ENCODE data around the gene EYA2.

The EYA2 gene

DNA sequence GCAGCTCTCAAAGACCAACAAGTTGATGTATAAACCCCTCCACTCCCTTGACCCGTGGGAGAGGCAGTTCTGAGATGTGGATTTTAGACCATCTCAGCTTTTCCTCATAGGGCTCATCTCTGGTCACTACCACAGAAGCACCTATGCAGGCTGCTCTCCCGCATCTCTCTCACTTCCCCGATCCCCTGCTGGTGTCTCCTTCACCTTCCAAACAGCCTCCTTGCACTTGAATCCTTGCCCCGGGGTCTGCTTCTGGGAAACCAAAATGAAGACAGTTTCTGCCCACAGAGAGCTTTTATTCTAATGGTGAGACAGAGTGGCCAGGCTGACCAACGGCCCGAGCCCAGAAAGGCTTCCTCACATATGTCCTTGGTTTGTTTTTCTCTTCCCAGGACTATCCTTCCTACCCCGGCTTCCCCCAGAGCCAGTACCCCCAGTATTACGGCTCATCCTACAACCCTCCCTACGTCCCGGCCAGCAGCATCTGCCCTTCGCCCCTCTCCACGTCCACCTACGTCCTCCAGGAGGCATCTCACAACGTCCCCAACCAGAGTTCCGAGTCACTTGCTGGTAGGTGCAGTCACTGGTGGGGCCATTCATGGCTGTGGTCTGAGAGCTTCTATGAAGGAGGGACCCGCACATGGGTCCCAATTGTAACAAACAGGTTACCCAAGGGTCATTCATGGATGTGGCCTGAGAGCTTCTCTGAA, 179.3 kb downstream of the EYA2 start:
- peaks cover 0 to 24% of the 10 kb centered on the region in 2 donors for H3K9me3 Mint-ChIP-seq
- no peak for DNase-seq
- no peak for ATAC-seq
- peaks cover 23% of the 10 kb centered on the region for H3K27me3 Mint-ChIP-seq
- H3K27ac Mint-ChIP-seq, result no peak overlapping the region
- H3K4me1 Mint-ChIP-seq, result no peaks in the 10 kb centered on the region
- no peak overlapping the region for H3K4me3 Mint-ChIP-seq

DNA sequence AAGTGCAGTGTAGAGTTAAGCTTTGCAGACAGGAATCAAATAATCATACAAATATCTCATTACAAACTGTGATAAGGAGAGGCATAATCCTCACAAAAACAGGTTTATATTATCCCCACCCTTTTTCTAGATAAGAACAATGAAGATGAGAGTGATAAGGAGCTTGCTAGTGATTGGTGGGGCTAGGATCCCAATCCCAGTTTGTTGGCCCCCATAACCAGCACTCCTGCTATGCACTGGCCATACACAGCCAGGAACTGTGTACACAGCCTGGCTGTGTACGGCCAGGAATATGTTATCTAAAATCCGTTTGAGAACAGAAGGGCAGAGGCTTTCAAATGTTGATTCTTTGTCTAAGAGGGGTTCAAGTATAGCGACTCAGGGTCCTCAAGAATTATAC, 180.6 kb downstream of the EYA2 start:
- Mint-ChIP-seq H3K4me3 (no peak overlapping the region), H3K27ac (no peak overlapping the region), H3K9me3 (peaks cover 0 to 24% of the 10 kb centered on the region in 2 donors), H3K4me1 (no peaks in the 10 kb centered on the region), H3K27me3 (peaks cover 23% of the 10 kb centered on the region)
- ATAC-seq (no peak), DNase-seq (no peak)

DNA sequence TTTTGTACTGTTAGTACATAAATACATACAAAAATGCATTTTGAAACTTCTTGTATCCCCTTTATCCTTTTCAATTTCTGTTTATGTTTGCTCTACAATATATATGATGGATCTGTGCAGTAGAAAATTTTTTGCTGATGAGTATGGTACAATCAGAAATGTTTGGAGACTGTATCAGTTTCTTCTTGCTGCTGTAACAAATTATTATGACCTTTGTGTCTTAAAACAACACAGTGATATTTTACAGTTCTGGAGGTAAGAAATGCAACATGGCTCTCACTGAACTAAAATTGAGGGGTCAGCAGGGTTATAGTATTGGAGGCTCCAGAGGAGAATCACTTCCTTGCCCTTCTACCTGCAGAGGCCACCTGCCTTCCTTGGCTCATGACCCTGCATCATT, 184.4 kb downstream of the EYA2 start:
- DNase-seq, result no peak
- H3K4me3 Mint-ChIP-seq, result no peak overlapping the region
- H3K27ac Mint-ChIP-seq, result no peak overlapping the region
- H3K4me1 Mint-ChIP-seq, result no peaks in the 10 kb centered on the region
- peaks cover 16% of the 10 kb centered on the region for H3K27me3 Mint-ChIP-seq
- ATAC-seq, result no peak
- H3K9me3 Mint-ChIP-seq, result peaks cover 0 to 21% of the 10 kb centered on the region in 2 donors

DNA sequence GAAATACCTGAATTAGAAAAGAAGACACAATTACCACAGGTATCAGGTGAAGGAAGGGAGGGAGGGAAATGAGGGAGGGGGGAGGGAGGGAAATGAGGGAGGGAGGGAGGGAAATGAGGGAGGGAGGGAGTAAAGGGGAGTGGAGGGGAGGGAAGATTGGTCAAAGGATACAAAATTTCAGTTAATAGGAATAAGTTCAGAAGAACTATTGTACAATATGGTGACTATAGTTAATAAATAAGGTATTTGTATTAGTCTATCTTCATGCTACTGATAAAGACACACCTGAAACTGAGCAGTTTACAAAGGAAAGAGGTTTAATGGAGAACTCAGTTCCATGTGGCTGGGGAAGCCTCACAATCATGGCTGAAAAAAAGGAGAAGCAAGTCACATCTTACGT, 185.7 kb downstream of the EYA2 start:
- Mint-ChIP-seq H3K27me3 (peaks cover 12% of the 10 kb centered on the region), H3K27ac (no peak overlapping the region), H3K4me1 (no peaks in the 10 kb centered on the region), H3K9me3 (peaks cover 0 to 18% of the 10 kb centered on the region in 2 donors), H3K4me3 (no peak overlapping the region)
- DNase-seq (no peak), ATAC-seq (no peak)

DNA sequence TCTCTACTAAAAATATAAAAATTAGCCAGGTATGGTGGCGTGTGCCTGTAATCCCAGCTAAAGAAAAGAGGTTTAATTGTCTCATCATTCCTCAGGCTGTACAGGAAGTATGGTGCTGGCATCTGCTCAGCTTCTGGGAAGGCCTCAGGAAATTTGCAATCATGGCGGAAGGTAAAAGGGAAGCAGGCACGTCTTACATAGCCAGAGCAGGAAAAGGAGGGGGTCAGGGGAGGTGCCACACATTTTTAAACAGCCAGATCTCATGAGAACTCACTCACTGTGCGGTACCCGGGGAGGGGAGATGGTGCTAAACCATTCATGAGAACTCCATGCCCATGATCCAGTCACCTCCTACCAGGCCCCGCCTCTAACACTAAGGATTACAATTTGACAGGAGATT, 191.7 kb downstream of the EYA2 start:
- Mint-ChIP-seq H3K27me3 (peaks cover 13% of the 10 kb centered on the region), H3K9me3 (no peaks in the 10 kb centered on the region), H3K4me3 (no peak overlapping the region), H3K4me1 (no peaks in the 10 kb centered on the region), H3K27ac (no peak overlapping the region)
- ATAC-seq (no peak), DNase-seq (no peak)

DNA sequence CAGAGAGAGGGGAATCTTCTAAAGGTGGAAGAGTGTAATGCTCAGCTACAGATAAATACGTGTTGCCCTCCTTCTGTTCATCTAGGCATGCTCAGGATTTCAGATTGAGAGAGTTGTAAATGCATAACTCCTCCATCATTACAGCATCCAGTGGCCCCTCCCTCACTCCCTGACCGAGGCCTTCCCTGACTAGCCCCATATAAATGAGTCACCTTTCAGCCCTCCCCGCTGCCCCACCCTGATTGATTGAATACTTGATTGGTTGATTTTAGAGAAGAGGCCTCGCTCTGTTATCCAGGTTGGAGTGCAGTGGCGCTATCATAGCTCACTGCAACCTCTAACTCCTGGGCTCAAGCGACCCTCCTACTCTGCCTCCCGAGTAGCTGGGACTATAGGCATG, 193.7 kb downstream of the EYA2 start:
- H3K27ac Mint-ChIP-seq, result no peak overlapping the region
- no peak overlapping the region for H3K4me3 Mint-ChIP-seq
- no peak for DNase-seq
- no peaks in the 10 kb centered on the region for H3K9me3 Mint-ChIP-seq
- H3K4me1 Mint-ChIP-seq, result no peaks in the 10 kb centered on the region
- ATAC-seq, result no peak
- H3K27me3 Mint-ChIP-seq, result peaks cover 16% of the 10 kb centered on the region

DNA sequence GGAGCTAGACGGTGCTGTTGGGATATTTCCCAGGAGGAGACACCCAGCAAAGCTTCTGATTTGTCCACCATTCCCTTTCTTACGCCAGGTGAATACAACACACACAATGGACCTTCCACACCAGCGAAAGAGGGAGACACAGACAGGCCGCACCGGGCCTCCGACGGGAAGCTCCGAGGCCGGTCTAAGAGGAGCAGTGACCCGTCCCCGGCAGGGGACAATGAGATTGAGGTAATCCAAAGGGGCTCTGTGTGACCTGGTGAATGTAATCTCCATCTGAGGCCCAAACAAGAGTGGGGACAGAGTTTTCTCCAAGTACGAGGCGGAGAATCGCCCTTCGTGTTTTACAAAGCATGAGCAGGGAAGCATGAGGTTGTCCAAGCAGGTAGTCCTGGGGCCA, 194.5 kb downstream of the EYA2 start:
- no peak for ATAC-seq
- Mint-ChIP-seq H3K27ac (no peak overlapping the region), H3K27me3 (peaks cover 21% of the 10 kb centered on the region), H3K4me3 (no peak overlapping the region), H3K9me3 (no peaks in the 10 kb centered on the region), H3K4me1 (no peaks in the 10 kb centered on the region)
- no peak for DNase-seq

DNA sequence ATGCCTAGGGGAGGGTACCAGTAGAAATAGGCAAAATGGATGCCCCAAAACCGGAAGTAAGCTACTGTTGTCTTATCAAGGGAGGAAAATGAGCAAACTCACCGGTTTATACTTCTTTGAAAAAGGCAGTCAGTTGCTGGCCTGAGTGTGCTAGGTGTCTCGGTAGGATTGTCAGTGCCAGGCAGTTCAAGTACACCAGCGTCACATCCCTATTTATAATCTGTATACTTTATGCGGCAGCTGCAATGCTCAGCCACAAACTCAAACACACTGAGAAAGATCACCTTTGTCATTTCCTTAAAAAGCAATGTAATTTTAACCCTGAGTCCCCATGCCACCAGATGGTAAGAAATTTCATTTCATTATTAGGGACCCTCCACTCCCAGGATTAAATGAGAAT, 196.2 kb downstream of the EYA2 start:
- Mint-ChIP-seq H3K27me3 (peaks cover 21% of the 10 kb centered on the region), H3K9me3 (peaks cover 4 to 7% of the 10 kb centered on the region in 2 donors), H3K4me1 (no peaks in the 10 kb centered on the region), H3K27ac (no peak overlapping the region), H3K4me3 (no peak overlapping the region)
- DNase-seq (no peak), ATAC-seq (no peak)

DNA sequence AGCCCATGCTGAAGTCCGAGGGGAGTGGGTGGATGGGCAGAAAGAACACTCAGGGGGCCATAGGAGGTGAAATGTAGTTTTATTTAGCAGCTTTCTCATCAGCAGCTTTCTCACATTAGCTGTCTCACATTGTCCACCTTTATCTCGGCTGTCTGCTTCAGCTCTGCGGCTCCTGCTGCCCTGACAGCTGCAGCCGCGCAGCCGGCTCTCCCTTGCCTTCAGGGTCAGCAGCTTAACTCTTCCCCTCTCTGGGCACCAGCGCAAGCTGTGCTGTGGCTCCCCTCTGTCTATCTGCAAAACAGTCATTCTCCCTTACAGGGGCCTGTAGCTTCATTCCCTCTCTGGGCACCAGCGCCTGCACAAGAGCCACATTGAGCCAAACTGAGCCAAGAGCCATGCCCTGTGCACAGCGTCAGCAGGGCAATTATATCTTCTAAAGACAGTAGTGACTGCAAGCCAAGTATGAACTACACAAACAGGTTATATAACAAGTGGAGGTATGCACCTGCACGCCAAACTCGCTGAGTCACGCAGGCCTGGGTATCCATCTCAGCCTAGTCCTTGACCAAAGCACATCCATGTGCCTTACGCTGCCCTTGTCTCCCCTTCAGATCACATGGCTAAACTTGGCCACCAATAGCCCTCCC, 198.8 kb downstream of the EYA2 start:
- ATAC-seq (no peak), DNase-seq (no peak)
- Mint-ChIP-seq H3K27ac (no peak overlapping the region), H3K27me3 (peaks cover 24% of the 10 kb centered on the region), H3K9me3 (peaks cover 8 to 10% of the 10 kb centered on the region in 2 donors), H3K4me3 (no peak overlapping the region), H3K4me1 (no peaks in the 10 kb centered on the region)

DNA sequence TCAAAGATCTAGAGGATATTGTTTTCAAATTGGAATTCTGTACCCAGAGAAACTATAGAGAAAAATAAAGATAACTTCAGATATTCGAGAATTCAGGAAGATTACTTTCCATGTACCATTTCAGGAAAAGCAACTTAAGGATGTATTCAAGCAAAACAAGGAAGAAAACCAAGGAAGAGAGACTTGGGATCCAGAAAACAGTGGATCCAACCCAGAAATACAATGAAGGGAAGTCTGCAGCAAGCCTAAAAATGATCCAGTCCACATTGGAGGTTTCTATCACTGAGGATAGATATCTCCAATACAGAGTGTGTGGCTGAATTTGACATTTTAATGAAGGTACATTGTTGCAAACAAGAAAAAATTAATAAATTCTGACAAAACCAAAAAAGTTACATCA, 201.0 kb downstream of the EYA2 start:
- H3K27me3 Mint-ChIP-seq, result peaks cover 18% of the 10 kb centered on the region
- no peaks in the 10 kb centered on the region for H3K4me1 Mint-ChIP-seq
- ATAC-seq (no peak), DNase-seq (no peak)
- no peak overlapping the region for H3K27ac Mint-ChIP-seq
- no peak overlapping the region for H3K4me3 Mint-ChIP-seq
- peaks cover 10 to 14% of the 10 kb centered on the region in 2 donors for H3K9me3 Mint-ChIP-seq

DNA sequence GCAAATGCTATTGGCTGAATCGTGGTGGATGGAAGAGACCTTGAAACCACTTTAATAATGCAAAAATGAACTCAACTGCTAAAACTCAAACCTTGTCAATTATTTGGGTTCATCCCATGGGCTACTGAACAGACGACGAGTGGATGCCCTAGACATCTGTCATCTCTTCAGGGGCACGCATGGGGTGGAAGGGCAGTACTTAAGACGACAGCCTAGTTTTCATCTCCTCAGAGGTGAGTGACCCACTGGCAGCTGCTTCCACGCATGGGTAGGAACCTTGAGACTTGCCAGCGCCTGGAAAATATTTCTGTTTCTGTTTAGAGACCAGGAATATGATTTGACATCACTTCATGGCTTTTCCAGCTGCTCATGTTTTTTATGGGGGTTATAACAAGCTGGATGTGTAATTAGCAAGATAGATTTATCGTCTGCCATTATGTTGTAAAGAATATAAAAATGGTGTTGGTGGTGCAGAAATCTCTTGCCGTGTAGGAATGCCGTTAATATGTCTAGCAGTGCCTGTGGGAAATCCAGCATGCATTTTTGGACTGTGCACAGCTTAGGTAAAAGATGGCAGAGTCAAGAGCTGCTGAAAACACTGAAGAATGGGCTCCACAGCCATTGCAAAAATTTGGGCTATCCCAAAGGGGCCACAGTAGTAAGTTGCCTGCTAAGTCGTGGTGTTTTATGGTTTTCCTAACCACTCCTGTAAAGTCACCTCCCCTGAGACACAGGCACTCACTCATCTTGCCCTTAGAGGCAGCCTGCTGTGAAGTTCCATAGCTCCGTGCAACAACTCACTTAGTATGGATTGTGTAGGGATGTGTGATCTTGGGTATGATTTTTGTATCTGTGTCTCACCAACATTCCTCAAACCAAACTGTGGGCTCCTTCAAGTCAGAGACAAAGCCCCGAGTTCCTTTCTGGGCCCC, 203.3 kb downstream of the EYA2 start:
- Mint-ChIP-seq H3K4me1 (no peaks in the 10 kb centered on the region), H3K4me3 (no peak overlapping the region), H3K27me3 (peaks cover 18% of the 10 kb centered on the region), H3K27ac (no peak overlapping the region), H3K9me3 (peaks cover 21 to 28% of the 10 kb centered on the region in 2 donors)
- no peak for DNase-seq
- ATAC-seq, result no peak

DNA sequence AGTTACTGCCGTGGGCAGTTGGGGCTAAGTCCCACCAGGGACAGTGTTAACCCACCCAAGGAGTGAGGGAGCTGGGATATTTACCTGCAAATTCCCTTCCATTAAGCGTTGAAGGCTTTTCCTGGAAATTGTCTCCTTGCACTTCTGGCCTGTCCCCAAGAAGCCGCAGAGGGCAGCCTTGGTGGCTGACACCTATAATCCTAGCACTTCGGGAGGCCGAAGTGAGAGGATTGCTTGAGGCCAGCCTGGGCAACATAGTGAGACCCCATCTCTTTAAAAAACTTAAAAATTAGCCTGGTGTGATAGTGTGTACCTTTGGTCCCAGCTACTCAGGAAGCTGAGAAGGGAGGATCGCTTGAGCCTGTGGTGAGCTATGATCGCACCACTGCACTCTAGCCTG, 204.4 kb downstream of the EYA2 start:
- ATAC-seq, result no peak
- peaks cover 28 to 36% of the 10 kb centered on the region in 2 donors for H3K9me3 Mint-ChIP-seq
- no peak for DNase-seq
- peaks cover 10% of the 10 kb centered on the region for H3K27me3 Mint-ChIP-seq
- no peak overlapping the region for H3K4me3 Mint-ChIP-seq
- no peak overlapping the region for H3K27ac Mint-ChIP-seq
- no peaks in the 10 kb centered on the region for H3K4me1 Mint-ChIP-seq

DNA sequence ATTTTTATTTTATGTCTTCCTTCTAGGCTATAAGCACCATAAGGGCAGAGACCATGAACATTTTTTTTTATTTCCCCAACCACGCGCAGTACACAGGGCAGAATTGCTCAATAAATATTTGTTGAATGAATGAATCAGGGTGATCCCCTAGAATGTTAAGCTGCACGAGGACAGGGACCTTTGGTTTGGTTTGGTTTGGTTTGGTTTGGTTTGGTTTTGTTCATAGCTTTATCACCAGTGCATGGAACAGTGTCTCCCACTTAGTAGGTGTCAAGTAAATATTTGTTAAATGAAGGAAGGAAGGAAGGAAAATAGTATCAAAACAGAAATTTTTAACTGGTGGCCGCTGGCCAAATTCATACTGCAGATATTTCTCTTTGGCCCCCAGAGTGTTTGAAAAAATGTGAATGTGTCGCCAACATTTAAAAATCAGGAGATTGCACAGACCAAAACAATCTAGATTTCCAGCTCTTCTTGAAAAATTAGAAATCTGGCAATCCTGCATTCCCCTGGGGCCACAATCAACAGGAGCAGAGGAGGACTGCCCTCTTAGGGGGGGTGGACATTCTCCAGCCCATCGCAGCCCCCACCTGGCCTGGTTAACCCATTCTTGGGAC, 205.3 kb downstream of the EYA2 start:
- Mint-ChIP-seq H3K27me3 (peaks cover 17% of the 10 kb centered on the region), H3K4me3 (no peak overlapping the region), H3K4me1 (no peaks in the 10 kb centered on the region), H3K9me3 (peaks cover 28 to 29% of the 10 kb centered on the region in 2 donors), H3K27ac (no peak overlapping the region)
- DNase-seq (no peak), ATAC-seq (no peak)

DNA sequence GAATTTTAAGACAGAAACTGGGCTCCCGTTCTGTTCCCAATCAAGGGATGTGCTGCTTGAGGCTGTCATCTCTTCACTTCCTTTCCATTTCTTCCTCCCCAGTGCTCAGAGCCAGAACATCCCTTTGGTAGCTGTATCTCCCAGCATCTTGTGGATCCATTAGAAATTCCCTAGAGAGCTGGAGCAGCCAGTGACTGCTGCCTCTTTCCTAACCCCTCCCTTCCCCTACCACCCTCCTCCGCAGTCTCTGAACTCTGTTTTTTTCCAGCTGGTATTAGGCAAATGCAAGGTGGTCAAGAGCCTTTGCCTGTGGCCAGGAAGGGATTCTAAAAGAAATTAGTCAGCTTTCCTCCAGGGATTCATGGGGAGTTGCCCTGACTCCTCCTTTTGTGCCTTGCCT, 208.0 kb downstream of the EYA2 start:
- H3K27ac Mint-ChIP-seq, result no peak overlapping the region
- no peaks in the 10 kb centered on the region for H3K4me1 Mint-ChIP-seq

DNA sequence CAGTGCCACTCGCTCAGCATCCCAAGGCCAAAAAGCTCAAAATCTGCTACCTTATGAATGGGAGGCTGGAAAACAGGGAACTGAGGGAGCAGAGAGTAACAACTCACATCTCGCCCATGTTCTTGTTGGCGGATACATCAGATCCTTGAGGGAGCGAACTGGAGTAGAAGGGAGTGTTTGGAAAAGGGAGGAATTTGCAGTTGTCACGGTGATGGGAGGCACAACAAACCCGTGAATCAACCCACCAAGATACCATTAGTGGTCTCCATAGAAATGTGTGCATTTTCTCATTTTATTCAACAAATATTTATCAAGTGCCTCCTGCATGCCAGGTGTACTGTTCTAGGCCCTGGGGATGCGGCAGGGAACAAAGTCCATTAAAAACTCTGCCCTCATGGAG, 212.1 kb downstream of the EYA2 start:
- ATAC-seq (no peak), DNase-seq (no peak)
- Mint-ChIP-seq H3K27me3 (peaks cover 8% of the 10 kb centered on the region), H3K4me3 (no peak overlapping the region), H3K27ac (no peak overlapping the region), H3K4me1 (no peaks in the 10 kb centered on the region), H3K9me3 (peaks cover 11 to 14% of the 10 kb centered on the region in 2 donors)

More for the DNA sequence above, 208.0 kb downstream of the EYA2 start:
- peaks cover 17% of the 10 kb centered on the region for H3K27me3 Mint-ChIP-seq
- DNase-seq, result no peak
- no peak overlapping the region for H3K4me3 Mint-ChIP-seq
- no peak for ATAC-seq
- H3K9me3 Mint-ChIP-seq, result peaks cover 18 to 29% of the 10 kb centered on the region in 2 donors

Data from stimulated activated naive CD8-positive, alpha-beta T cell treated with anti-CD3 and anti-CD28 coated beads, Interleukin-15, amount 100 ng/mL, for 72 hours (primary cell).